ENCODE data around the gene MTRR. TPM values are rescaled to one million over a fixed set of nuclear protein-coding genes. Genes with fewer than 3 reads are reported as not detected.
A peak's percentile ranks its signal among the peaks of the same experiment; 100 is the strongest.

Gene MTRR
- 10 to 100 TPM; 56.3 to 82.6 TPM for total RNA-seq
- polyA plus RNA-seq (ENCODE audit: insufficient read depth, low read depth, low replicate concordance): 71.4 TPM
- long read RNA-seq, donor 1, partial matches to known transcripts: 0 of 2 reads
- long read RNA-seq, donor 1, other reads (novel, unspliced or antisense): 0 of 2 reads
- long read RNA-seq, donor 2, partial matches to known transcripts: 0 of 1 reads
- long read RNA-seq, donor 2, other reads (novel, unspliced or antisense): 0 of 1 reads

DNA sequence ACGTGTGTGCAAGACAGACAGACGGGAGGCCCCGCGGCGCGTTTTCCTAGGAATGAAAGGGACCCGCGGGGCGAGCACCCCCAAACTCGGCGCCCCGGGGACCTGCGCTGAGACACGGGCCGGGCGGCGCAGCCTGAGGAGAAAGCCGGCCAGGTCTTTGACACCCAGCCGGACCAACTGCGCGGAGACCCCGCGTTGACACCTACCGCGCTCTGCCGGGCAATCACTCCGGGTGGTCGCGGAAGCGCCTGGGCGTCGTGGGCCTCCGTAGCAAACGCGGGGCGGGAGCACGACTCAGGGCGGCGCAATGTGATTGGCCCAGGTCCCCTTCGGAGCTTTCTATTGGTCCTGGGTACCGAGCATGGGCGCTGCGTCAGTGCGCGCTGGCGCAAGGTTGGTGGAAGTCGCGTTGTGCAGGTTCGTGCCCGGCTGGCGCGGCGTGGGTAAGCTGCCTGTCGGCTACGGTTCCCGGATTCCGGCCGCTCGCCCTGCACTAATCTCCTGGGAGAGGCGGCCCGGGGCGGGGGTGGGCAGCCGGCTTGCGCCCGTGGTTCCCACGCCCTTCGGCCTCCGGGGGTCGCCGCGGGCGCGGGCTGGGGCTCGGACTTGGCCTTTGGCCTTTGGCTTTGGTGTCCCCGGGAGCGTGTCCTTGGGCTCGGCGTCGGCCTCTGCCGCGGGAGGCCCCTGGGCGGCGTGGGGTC is at the start of gene MTRR, which contains the start of gene FASTKD3:
MTRR (plus strand) TSS at position 376 of the 701 bp plus-strand sequence. CDS start 1,647 bp downstream, outside the sequence.
FASTKD3 (minus strand) TSS at position 259 of the 701 bp plus-strand sequence. CDS start 948 bp downstream, outside the sequence.
- DNase-seq: peak; percentile 97
- no peak for TF ChIP-seq POLR2A (IDR thresholded peaks at IDR 0.05)
- TF ChIP-seq, protein P1, sequence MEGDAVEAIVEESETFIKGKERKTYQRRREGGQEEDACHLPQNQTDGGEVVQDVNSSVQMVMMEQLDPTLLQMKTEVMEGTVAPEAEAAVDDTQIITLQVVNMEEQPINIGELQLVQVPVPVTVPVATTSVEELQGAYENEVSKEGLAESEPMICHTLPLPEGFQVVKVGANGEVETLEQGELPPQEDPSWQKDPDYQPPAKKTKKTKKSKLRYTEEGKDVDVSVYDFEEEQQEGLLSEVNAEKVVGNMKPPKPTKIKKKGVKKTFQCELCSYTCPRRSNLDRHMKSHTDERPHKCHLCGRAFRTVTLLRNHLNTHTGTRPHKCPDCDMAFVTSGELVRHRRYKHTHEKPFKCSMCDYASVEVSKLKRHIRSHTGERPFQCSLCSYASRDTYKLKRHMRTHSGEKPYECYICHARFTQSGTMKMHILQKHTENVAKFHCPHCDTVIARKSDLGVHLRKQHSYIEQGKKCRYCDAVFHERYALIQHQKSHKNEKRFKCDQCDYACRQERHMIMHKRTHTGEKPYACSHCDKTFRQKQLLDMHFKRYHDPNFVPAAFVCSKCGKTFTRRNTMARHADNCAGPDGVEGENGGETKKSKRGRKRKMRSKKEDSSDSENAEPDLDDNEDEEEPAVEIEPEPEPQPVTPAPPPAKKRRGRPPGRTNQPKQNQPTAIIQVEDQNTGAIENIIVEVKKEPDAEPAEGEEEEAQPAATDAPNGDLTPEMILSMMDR (IDR thresholded peaks at IDR 0.05): no peak
- Histone ChIP-seq H3K27me3 (no peaks in the 10 kb centered on the region), H3K9me3 (no peaks in the 10 kb centered on the region), H3K4me1 (peaks cover 11% of the 10 kb centered on the region), H3K27ac (peak within 1 kb of the TSS; percentile 87 to 90), H3K36me3 (ENCODE audit: low read depth, missing control alignments) (no peaks in the 10 kb centered on the region), H3K4me3 (peak within 1 kb of the TSS; percentile 97)
- WGBS, 2 donors: 0% methylated on average over 31 to 52 of the region's 83 CpGs
- intact Hi-C loops (cut with DNase I; ENCODE audit: low total_unique reads): no loop called here

DNA sequence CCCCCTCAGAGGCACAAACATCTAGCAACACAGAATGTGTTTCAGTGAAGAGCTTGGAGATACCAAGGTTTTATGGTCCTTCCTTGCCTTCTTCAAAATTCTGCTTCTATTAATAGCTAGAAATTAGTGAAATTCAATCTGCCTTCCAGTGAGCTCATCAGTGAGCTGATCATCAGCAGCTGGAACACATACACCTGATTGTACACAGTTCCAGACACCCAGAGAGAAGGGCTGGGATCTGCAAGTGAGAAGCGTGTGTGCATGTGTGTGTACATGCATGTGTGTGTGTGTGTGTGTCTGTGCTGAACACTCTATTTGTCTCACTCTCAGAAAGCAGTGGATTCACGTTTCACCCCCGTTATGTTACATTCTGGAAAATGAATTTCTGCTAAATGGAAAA is 46.5 kb upstream of the MTRR start:
- H3K27me3 ChIP-seq: no peaks in the 10 kb centered on the region
- no peak overlapping the region for H3K27ac ChIP-seq
- no peaks in the 10 kb centered on the region for H3K9me3 ChIP-seq
- intact Hi-C loops (cut with DNase I; ENCODE audit: low total_unique reads): no loop called here
- no peak overlapping the region for H3K4me3 ChIP-seq
- 84 to 92% methylated on average over 3 of the region's 3 CpGs for WGBS, 2 donors
- no peaks in the 10 kb centered on the region for H3K4me1 ChIP-seq
- H3K36me3 ChIP-seq (ENCODE audit: low read depth, missing control alignments): no peaks in the 10 kb centered on the region
- DNase-seq: no peak
- no peak for TF ChIP-seq POLR2A (IDR thresholded peaks at IDR 0.05)
- TF ChIP-seq, protein P1 (IDR thresholded peaks at IDR 0.05): no peak

DNA sequence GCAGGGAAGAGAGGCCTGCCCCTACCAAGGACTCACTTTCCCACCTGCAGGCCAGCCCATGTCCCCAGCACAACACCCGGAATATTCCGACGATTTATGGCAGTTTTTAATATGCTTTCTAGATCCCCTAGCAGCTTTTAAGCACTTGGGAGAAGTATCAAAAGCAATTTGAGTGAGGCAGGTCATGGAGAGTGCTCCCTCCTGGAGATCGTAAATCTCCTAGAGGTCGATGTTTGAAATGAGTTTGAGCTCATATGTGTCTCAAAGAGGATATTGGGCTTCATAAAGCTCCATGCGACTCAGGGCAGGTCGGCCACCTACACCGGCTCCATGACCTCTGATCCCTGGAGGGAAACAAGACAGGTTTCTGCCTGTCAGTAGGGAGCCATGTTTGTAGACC is 45.4 kb upstream of the MTRR start:
- Histone ChIP-seq H3K27ac (no peak overlapping the region), H3K9me3 (no peaks in the 10 kb centered on the region), H3K36me3 (ENCODE audit: low read depth, missing control alignments) (no peaks in the 10 kb centered on the region), H3K4me3 (no peak overlapping the region), H3K4me1 (no peaks in the 10 kb centered on the region), H3K27me3 (no peaks in the 10 kb centered on the region)
- WGBS, 2 donors: 67 to 76% methylated on average over 8 of the region's 8 CpGs
- DNase-seq: no peak
- intact Hi-C loops (cut with DNase I; ENCODE audit: low total_unique reads): no loop called here
- TF ChIP-seq, protein P1 (IDR thresholded peaks at IDR 0.05): no peak
- TF ChIP-seq POLR2A (IDR thresholded peaks at IDR 0.05): no peak

DNA sequence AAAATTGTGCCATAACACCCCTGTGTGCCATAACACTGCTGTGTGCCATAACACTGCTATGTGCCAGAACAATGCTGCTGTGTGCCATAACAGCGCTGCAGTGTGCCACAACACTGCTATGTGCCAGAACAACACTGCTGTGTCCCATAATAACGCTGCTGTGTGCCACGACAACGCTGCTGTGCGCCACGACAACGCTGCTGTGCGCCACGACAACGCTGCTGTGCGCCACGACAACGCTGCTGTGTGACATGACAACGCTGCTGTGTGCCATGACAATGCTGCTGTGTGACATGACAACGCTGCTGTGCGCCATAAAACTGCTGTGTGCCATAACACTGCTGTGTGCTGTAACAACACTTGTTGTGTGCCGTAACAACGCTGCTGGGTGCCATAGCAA is 44.0 kb upstream of the MTRR start:
- WGBS, 2 donors: 87 to 95% methylated on average over 6 to 18 of the region's 18 CpGs
- intact Hi-C loops (cut with DNase I; ENCODE audit: low total_unique reads): no loop called here
- Histone ChIP-seq H3K27me3 (no peaks in the 10 kb centered on the region), H3K27ac (no peak overlapping the region), H3K9me3 (no peaks in the 10 kb centered on the region), H3K4me1 (no peaks in the 10 kb centered on the region), H3K4me3 (no peak overlapping the region), H3K36me3 (ENCODE audit: low read depth, missing control alignments) (no peaks in the 10 kb centered on the region)
- no peak for DNase-seq
- TF ChIP-seq, protein P1 (IDR thresholded peaks at IDR 0.05): no peak
